ENCODE data around the gene THSD4. TPM values are rescaled to one million over a fixed set of nuclear protein-coding genes. Genes with fewer than 3 reads are reported as not detected.
"Not testable (repeated sequence)": the region's sequence is repeated elsewhere in the genome, so short reads cannot be mapped to it uniquely, and the experiment has no call there.

The THSD4 gene
- total RNA-seq, 1 experiment from 2014 or later: 36.3 TPM

- POLR2A ChIA-PET: no interaction called here
- H3K36me3 Mint-ChIP-seq (ENCODE audit: insufficient read depth, unreplicated experiment): no peaks in the 10 kb centered on the region
- TF ChIP-seq CTCF (IDR thresholded peaks at IDR 0.05; ENCODE audit: unreplicated experiment): no peak
- intact Hi-C loops (cut with micrococcal nuclease): no loop called here
- no peak for DNase-seq (ENCODE audit: unreplicated experiment)
- no TSS peak for BruUV-seq (replicated peaks)
- H3K4me3 Mint-ChIP-seq (ENCODE audit: unreplicated experiment): no peak overlapping the region
- no peaks in the 10 kb centered on the region for H3K9me3 Mint-ChIP-seq (ENCODE audit: unreplicated experiment)
- no peaks in the 10 kb centered on the region for H3K27me3 Mint-ChIP-seq (ENCODE audit: insufficient read depth, unreplicated experiment)
- H3K4me1 Mint-ChIP-seq (ENCODE audit: insufficient read depth, unreplicated experiment): peaks cover 12% of the 10 kb centered on the region
- no peak overlapping the region for H3K27ac Mint-ChIP-seq (ENCODE audit: low read depth, unreplicated experiment)
- CTCF ChIA-PET: no interaction called here
Measured at GRCh38 chr15:71155534-71155933, 40.3 kb downstream of the THSD4 start.

GRCh38 chr15:71160976-71161375 is 45.7 kb downstream of the THSD4 start:
- no peak for TF ChIP-seq CTCF (IDR thresholded peaks at IDR 0.05; ENCODE audit: unreplicated experiment)
- H3K4me3 Mint-ChIP-seq (ENCODE audit: unreplicated experiment): no peak overlapping the region
- peaks cover 6% of the 10 kb centered on the region for H3K36me3 Mint-ChIP-seq (ENCODE audit: insufficient read depth, unreplicated experiment)
- no peaks in the 10 kb centered on the region for H3K27me3 Mint-ChIP-seq (ENCODE audit: insufficient read depth, unreplicated experiment)
- no peak for DNase-seq (ENCODE audit: unreplicated experiment)
- H3K27ac Mint-ChIP-seq (ENCODE audit: low read depth, unreplicated experiment): peak overlapping the region; percentile 44
- ChIA-PET POLR2A (interaction anchor here (0.8 kb wide), 1 partner anchor 121 kb away, joined by 3 read pairs; no protein-coding TSS in a partner anchor), CTCF (no interaction called here)
- H3K9me3 Mint-ChIP-seq (ENCODE audit: unreplicated experiment): peaks cover 15% of the 10 kb centered on the region
- no TSS peak for BruUV-seq (replicated peaks)
- intact Hi-C loops (cut with micrococcal nuclease): no loop called here
- peaks cover 9% of the 10 kb centered on the region for H3K4me1 Mint-ChIP-seq (ENCODE audit: insufficient read depth, unreplicated experiment)

- CTCF ChIA-PET: no interaction called here
- no TSS peak for BruUV-seq (replicated peaks)
- peak overlapping the region; percentile 44 for H3K27ac Mint-ChIP-seq (ENCODE audit: low read depth, unreplicated experiment)
- POLR2A ChIA-PET: interaction anchor here (0.7 kb wide), 1 partner anchor 132 kb away, joined by 3 read pairs; no protein-coding TSS in a partner anchor
- DNase-seq (ENCODE audit: unreplicated experiment): no peak
- peaks cover 9% of the 10 kb centered on the region for H3K4me1 Mint-ChIP-seq (ENCODE audit: insufficient read depth, unreplicated experiment)
- intact Hi-C loops (cut with micrococcal nuclease): no loop called here
- H3K4me3 Mint-ChIP-seq (ENCODE audit: unreplicated experiment): no peak overlapping the region
- no peak for TF ChIP-seq CTCF (IDR thresholded peaks at IDR 0.05; ENCODE audit: unreplicated experiment)
- no peaks in the 10 kb centered on the region for H3K27me3 Mint-ChIP-seq (ENCODE audit: insufficient read depth, unreplicated experiment)
- peaks cover 6% of the 10 kb centered on the region for H3K36me3 Mint-ChIP-seq (ENCODE audit: insufficient read depth, unreplicated experiment)
- peaks cover 15% of the 10 kb centered on the region for H3K9me3 Mint-ChIP-seq (ENCODE audit: unreplicated experiment)
Measured at GRCh38 chr15:71162309-71162708, 47.0 kb downstream of the THSD4 start.

GRCh38 chr15:71164606-71165005 is 49.3 kb downstream of the THSD4 start:
- H3K27ac Mint-ChIP-seq (ENCODE audit: low read depth, unreplicated experiment); intact Hi-C loops (cut with micrococcal nuclease); H3K27me3 Mint-ChIP-seq (ENCODE audit: insufficient read depth, unreplicated experiment); H3K4me3 Mint-ChIP-seq (ENCODE audit: unreplicated experiment); H3K4me1 Mint-ChIP-seq (ENCODE audit: insufficient read depth, unreplicated experiment); DNase-seq (ENCODE audit: unreplicated experiment); CTCF ChIA-PET; POLR2A ChIA-PET; H3K36me3 Mint-ChIP-seq (ENCODE audit: insufficient read depth, unreplicated experiment): not testable (repeated sequence)
- TSS peak; percentile 100 for BruUV-seq (replicated peaks)
- H3K9me3 Mint-ChIP-seq (ENCODE audit: unreplicated experiment): peaks cover 15% of the 10 kb centered on the region

Data from MCF 10A (cell line).